HEK293 (cell line): ENCODE measurements around the gene ABCF2.

ENCODE experiments used
- GLIS2 ChIP-seq: fragments of 450-650 bp; formaldehyde crosslinking; IDR thresholded peaks from 2 replicates; pipeline ENCODE4 v1.5.1; 2016; ENCODE audit warnings: missing biosample characterization, missing genetic modification characterization
- KLF9 ChIP-seq: fragments of 450-650 bp; formaldehyde crosslinking; IDR thresholded peaks from 2 replicates; pipeline ENCODE4 v1.5.1; 2016; ENCODE audit warnings: missing biosample characterization, missing genetic modification characterization, low read depth
- OSR2 ChIP-seq: fragments of 450-650 bp; formaldehyde crosslinking; IDR thresholded peaks from 2 replicates; pipeline ENCODE4 v1.5.1; 2016; ENCODE audit warnings: missing biosample characterization, missing genetic modification characterization
- YY2 ChIP-seq: fragments of 450-650 bp; formaldehyde crosslinking; IDR thresholded peaks from 2 replicates; pipeline ENCODE4 v1.5.1; 2016; ENCODE audit warnings: missing biosample characterization, missing genetic modification characterization
- ZBTB1 ChIP-seq: fragments of 450-650 bp; formaldehyde crosslinking; IDR thresholded peaks from 2 replicates; pipeline ENCODE4 v1.5.1; 2016; ENCODE audit warnings: missing biosample characterization, missing genetic modification characterization
- ZBTB17 ChIP-seq: fragments of 450-650 bp; formaldehyde crosslinking; IDR thresholded peaks from 2 replicates; pipeline ENCODE4 v1.5.1; 2016; ENCODE audit warnings: missing biosample characterization, missing genetic modification characterization
- ZBTB26 ChIP-seq: fragments of 450-650 bp; formaldehyde crosslinking; optimal IDR thresholded peaks from 2 replicates; pipeline ENCODE3; 2016; ENCODE audit warnings: missing biosample characterization, mild to moderate bottlenecking, missing genetic modification characterization
- ZNF132 ChIP-seq: fragments of 450-650 bp; formaldehyde crosslinking; IDR thresholded peaks from 2 replicates; pipeline ENCODE4 v1.5.1; 2017; ENCODE audit warnings: missing biosample characterization, missing genetic modification characterization, borderline replicate concordance
- ZNF174 ChIP-seq: fragments of 450-650 bp; formaldehyde crosslinking; IDR thresholded peaks from 2 replicates; pipeline ENCODE4 v1.5.0; 2017; ENCODE audit warnings: missing biosample characterization, mild to moderate bottlenecking, missing genetic modification characterization
- ZNF19 ChIP-seq: fragments of 450-650 bp; formaldehyde crosslinking; IDR thresholded peaks from 2 replicates; pipeline ENCODE4; 2016; ENCODE audit warnings: missing biosample characterization, missing genetic modification characterization, low read depth
- ZNF292 ChIP-seq: fragments of 450-650 bp; formaldehyde crosslinking; IDR thresholded peaks from 2 replicates; pipeline ENCODE4 v1.5.1; 2016; ENCODE audit warnings: low read depth, missing biosample characterization, missing genetic modification characterization, borderline replicate concordance
- ZNF335 ChIP-seq: fragments of 450-650 bp; formaldehyde crosslinking; conservative IDR thresholded peaks from 2 replicates; pipeline ENCODE4 v1.5.1; 2016; ENCODE audit warnings: missing biosample characterization, missing genetic modification characterization
- ZNF473 ChIP-seq: fragments of 450-650 bp; formaldehyde crosslinking; IDR thresholded peaks from 2 replicates; pipeline ENCODE4 v1.5.1; 2017; ENCODE audit warnings: missing biosample characterization, missing genetic modification characterization
- ZNF513 ChIP-seq: fragments of 450-650 bp; IDR thresholded peaks from 2 replicates; pipeline ENCODE4 v1.5.1; 2018; ENCODE audit warnings: missing biosample characterization, missing genetic modification characterization
- ZNF658 ChIP-seq: fragments of 450-650 bp; formaldehyde crosslinking; IDR thresholded peaks from 2 replicates; pipeline ENCODE4; 2016; ENCODE audit warnings: missing biosample characterization, missing genetic modification characterization
- ZNF664 ChIP-seq: fragments of 450-650 bp; formaldehyde crosslinking; IDR thresholded peaks from 2 replicates; pipeline ENCODE4 v1.5.1; 2016; ENCODE audit warnings: missing biosample characterization, missing genetic modification characterization
- ZNF670 ChIP-seq: fragments of 450-650 bp; formaldehyde crosslinking; IDR thresholded peaks from 2 replicates; pipeline ENCODE4 v1.5.1; 2016; ENCODE audit warnings: missing biosample characterization, missing genetic modification characterization, low read depth
- ZNF707 ChIP-seq: fragments of 450-650 bp; formaldehyde crosslinking; IDR thresholded peaks from 2 replicates; pipeline ENCODE4 v1.5.1; 2016; ENCODE audit warnings: missing biosample characterization, missing genetic modification characterization
- ZNF843 ChIP-seq: fragments of 450-650 bp; formaldehyde crosslinking; IDR thresholded peaks from 2 replicates; pipeline ENCODE4 v1.5.1; 2016; ENCODE audit warnings: missing biosample characterization, missing genetic modification characterization
- ZSCAN5A ChIP-seq: fragments of 450-650 bp; formaldehyde crosslinking; IDR thresholded peaks from 2 replicates; pipeline ENCODE4 v1.5.1; 2016; ENCODE audit warnings: missing biosample characterization, missing genetic modification characterization
- TF ChIP-seq, protein P1 (sequence below): fragments of 450-650 bp; formaldehyde crosslinking; IDR thresholded peaks from 2 replicates; pipeline ENCODE4 v1.5.1; 2016; ENCODE audit warnings: missing biosample characterization, missing genetic modification characterization
- TF ChIP-seq, protein P2 (sequence below): fragments of 450-650 bp; formaldehyde crosslinking; IDR thresholded peaks from 2 replicates; pipeline ENCODE4 v1.5.1; 2016; ENCODE audit warnings: missing biosample characterization, missing genetic modification characterization
- TF ChIP-seq, protein P3 (sequence below): fragments of 450-650 bp; formaldehyde crosslinking; IDR thresholded peaks from 2 replicates; pipeline ENCODE4 v1.5.1; 2016; ENCODE audit warnings: missing biosample characterization, missing genetic modification characterization
- TF ChIP-seq, protein P4 (sequence below): fragments of 450-650 bp; formaldehyde crosslinking; IDR thresholded peaks from 2 replicates; pipeline ENCODE4 v1.5.1; 2016; ENCODE audit warnings: missing biosample characterization, missing genetic modification characterization, borderline replicate concordance

Gene ABCF2

DNA sequence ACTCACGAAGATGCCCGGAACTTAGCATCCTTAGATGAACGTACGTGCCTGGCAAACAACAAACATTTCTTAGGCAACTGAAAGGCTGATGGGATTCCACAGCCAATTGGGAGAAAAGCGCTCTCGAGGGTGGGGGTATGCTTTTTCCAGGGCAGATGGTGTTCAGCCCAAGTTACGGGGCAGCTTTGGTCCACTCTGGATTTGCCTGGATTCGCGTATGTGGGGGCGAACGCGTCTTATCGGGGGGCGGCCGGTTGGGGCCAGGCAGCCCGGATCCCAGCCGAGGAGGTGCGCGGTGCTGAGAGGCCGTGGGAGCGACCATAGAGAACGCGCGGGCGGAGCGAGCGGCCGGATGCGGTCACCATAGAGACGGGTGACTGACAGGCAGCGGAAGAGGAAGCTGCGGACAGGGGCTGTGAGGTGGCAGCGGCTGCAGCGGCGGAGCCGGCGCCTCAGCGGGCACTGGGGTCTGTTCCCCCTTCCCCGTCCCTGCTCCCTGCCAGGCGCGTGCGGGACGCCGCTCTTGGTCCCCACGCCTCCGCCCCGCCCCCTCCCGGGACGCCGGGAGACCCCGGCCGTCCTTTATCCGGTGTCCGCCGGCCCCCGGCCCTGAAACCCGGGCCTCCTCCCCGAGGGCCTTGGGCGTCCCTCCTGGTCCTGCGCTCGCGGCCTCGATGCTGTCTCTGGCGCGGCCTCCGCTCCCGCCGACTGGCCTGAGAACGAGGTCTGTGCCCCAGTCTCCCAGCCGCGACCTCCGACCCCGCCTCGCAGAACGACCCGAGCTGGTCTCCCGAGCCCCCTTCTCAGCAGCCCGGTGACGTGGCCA, 5.3 kb upstream of the ABCF2 start, which contains the start of gene CHPF2 (continued):
- TF ChIP-seq ZNF335 (tag by site-specific recombination) (peak; percentile 97), ZNF513 (tag by site-specific recombination) (no peak), ZNF658 (tag by site-specific recombination) (no peak), ZNF473 (tag by site-specific recombination) (no peak), ZNF174 (tag by site-specific recombination) (no peak), ZBTB17 (peak; percentile 39), ZNF292 (tag by site-specific recombination) (no peak), ZNF664 (tag by site-specific recombination) (no peak), ZNF19 (no peak), ZBTB26 (tag by site-specific recombination) (peak; percentile 81), ZNF707 (tag by site-specific recombination) (no peak), OSR2 (tag by site-specific recombination) (no peak), KLF9 (tag by site-specific recombination) (peak; percentile 35; the same call in 1 of the 2 replicates), ZNF132 (tag by site-specific recombination) (no peak), ZNF670 (tag by site-specific recombination) (no peak), GLIS2 (tag by site-specific recombination) (peak; percentile 60), ZNF843 (tag by site-specific recombination) (no peak), ZSCAN5A (tag by site-specific recombination) (no peak; the same call in 1 of the 2 replicates), ZBTB1 (tag by site-specific recombination) (no peak), YY2 (tag by site-specific recombination) (peak; percentile 37)
- TF ChIP-seq, protein P1, sequence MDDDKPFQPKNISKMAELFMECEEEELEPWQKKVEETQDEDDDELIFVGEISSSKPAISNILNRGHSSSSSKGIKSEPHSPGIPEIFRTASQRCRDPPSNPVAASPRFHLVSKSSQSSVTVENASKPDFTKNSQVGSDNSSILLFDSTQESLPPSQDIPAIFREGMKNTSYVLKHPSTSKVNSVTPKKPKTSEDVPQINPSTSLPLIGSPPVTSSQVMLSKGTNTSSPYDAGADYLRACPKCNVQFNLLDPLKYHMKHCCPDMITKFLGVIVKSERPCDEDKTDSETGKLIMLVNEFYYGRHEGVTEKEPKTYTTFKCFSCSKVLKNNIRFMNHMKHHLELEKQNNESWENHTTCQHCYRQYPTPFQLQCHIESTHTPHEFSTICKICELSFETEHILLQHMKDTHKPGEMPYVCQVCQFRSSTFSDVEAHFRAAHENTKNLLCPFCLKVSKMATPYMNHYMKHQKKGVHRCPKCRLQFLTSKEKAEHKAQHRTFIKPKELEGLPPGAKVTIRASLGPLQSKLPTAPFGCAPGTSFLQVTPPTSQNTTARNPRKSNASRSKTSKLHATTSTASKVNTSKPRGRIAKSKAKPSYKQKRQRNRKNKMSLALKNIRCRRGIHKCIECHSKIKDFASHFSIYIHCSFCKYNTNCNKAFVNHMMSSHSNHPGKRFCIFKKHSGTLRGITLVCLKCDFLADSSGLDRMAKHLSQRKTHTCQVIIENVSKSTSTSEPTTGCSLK (tag by site-specific recombination), result no peak
- TF ChIP-seq, protein P2, sequence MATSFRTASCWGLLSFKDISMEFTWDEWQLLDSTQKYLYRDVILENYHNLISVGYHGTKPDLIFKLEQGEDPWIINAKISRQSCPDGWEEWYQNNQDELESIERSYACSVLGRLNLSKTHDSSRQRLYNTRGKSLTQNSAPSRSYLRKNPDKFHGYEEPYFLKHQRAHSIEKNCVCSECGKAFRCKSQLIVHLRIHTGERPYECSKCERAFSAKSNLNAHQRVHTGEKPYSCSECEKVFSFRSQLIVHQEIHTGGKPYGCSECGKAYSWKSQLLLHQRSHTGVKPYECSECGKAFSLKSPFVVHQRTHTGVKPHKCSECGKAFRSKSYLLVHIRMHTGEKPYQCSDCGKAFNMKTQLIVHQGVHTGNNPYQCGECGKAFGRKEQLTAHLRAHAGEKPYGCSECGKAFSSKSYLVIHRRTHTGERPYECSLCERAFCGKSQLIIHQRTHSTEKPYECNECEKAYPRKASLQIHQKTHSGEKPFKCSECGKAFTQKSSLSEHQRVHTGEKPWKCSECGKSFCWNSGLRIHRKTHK (tag by site-specific recombination), result no peak
- TF ChIP-seq, protein P3, sequence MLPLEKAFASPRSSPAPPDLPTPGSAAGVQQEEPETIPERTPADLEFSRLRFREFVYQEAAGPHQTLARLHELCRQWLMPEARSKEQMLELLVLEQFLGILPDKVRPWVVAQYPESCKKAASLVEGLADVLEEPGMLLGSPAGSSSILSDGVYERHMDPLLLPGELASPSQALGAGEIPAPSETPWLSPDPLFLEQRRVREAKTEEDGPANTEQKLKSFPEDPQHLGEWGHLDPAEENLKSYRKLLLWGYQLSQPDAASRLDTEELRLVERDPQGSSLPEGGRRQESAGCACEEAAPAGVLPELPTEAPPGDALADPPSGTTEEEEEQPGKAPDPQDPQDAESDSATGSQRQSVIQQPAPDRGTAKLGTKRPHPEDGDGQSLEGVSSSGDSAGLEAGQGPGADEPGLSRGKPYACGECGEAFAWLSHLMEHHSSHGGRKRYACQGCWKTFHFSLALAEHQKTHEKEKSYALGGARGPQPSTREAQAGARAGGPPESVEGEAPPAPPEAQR (tag by site-specific recombination), result no peak
- TF ChIP-seq, protein P4, sequence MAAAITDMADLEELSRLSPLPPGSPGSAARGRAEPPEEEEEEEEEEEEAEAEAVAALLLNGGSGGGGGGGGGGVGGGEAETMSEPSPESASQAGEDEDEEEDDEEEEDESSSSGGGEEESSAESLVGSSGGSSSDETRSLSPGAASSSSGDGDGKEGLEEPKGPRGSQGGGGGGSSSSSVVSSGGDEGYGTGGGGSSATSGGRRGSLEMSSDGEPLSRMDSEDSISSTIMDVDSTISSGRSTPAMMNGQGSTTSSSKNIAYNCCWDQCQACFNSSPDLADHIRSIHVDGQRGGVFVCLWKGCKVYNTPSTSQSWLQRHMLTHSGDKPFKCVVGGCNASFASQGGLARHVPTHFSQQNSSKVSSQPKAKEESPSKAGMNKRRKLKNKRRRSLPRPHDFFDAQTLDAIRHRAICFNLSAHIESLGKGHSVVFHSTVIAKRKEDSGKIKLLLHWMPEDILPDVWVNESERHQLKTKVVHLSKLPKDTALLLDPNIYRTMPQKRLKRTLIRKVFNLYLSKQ, result no peak
- TF ChIP-seq, all 188 proteins: peak for 36
